Activated CD8-positive, alpha-beta memory T cell treated with anti-CD3 and anti-CD28 coated beads, Interleukin-2, amount 50 U/mL, for 1 hour (primary cell): ENCODE results near the gene P2RX1.
"Not testable (repeated sequence)": the region's sequence is repeated elsewhere in the genome, so short reads cannot be mapped to it uniquely, and the experiment has no call there.

Experiments used
- DNase-seq: peaks from one replicate; pipeline ENCODE4 v3.0.0-alpha.2; 2020; ENCODE audit errors: extremely low read depth

The P2RX1 gene

GRCh38 chr17:3951420-3951819, 35.2 kb upstream of the P2RX1 start:
- no peak for DNase-seq

DNA sequence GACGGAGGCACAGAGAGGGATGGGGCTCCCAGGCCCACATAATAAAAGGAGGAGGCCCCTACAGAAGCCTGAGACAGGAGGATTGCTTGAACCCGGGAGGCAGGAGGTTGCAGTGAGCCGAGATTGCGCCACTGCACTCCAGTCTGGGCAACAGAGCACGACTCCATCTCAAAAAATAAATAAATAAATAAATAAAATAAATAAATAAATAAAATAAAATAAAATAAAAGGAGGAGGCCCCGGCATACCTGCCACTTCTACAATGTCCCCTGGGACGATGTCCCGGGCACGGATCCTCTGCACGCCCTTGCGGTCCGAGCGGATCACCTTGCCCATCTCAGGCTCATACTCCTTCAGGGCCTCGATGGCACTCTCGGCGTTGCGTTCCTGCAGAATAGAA, 34.7 kb upstream of the P2RX1 start:
- no peak for DNase-seq

DNA sequence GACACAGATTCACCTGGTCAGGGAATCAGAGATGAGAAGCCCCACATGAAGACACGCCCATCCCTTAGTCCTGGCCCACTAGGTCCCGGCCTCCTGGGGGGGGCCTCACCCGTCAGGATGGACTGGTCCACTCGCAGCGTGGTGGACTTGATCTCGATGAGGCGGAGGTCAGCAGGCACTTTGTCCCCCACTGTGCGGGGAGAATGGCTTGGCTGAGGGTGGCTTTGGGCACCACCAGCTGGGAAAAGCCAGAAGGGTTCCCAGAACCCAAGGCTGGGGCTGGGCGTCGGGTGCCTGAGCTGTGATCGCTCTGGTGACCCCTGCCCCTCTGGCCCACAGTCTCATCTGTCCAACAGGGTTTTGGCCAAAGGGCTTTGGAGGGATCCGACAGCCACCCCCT, 34.3 kb upstream of the P2RX1 start:
- no peak for DNase-seq

DNA sequence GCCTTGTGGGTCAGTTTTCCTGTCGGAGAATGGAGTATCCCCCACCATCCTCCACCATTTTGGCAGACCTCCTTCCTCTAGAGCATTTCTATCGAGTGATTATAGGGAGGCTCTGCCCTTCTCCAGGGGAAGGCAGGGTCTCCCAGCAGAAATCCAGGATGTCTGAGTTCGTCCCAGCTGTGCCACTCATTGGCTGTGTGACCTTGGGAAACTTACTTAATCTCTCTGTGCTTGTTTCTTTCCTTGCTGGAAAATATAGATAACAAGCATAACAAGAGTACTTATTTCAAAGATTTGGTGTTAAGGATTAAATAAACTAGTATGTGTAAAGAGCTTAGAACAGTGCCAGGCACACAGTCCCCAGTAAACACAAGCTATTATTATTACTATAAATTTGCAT, 33.2 kb upstream of the P2RX1 start:
- no peak for DNase-seq

GRCh38 chr17:3948551-3948950, 32.3 kb upstream of the P2RX1 start:
- not testable (repeated sequence) for DNase-seq

- DNase-seq = no peak
These were observed 31.1 kb upstream of the P2RX1 start for GRCh38 chr17:3947318-3947810.

DNA sequence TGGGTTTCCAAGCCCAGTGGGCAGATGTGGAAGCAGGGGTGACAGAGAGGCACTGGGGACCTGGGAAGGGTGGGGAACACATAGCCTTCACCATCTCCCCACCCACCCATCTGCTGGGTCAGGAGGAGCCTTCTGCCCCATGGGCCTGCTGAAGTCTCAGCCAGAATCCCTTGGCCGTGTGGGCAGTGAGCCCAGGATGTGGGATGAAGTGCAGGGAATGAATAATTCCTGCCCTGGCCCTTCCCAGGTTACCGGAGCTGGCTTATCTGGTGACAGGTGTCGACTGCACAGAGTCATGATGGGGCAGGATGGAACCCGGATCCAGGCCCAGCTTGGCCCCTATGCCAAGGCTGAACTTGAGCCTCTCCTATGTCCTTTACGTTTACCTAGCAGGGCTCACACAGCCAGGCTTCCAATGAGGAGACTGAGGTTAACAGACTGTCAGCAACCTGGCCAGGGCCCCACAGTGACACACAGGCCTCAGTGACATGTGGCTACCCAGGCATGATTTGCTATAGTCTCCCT, 30.5 kb upstream of the P2RX1 start:
- no peak for DNase-seq

GRCh38 chr17:3944485-3945388, 28.5 kb upstream of the P2RX1 start:
- no peak for DNase-seq

GRCh38 chr17:3943240-3943891, 27.1 kb upstream of the P2RX1 start:
- DNase-seq = no peak

DNA sequence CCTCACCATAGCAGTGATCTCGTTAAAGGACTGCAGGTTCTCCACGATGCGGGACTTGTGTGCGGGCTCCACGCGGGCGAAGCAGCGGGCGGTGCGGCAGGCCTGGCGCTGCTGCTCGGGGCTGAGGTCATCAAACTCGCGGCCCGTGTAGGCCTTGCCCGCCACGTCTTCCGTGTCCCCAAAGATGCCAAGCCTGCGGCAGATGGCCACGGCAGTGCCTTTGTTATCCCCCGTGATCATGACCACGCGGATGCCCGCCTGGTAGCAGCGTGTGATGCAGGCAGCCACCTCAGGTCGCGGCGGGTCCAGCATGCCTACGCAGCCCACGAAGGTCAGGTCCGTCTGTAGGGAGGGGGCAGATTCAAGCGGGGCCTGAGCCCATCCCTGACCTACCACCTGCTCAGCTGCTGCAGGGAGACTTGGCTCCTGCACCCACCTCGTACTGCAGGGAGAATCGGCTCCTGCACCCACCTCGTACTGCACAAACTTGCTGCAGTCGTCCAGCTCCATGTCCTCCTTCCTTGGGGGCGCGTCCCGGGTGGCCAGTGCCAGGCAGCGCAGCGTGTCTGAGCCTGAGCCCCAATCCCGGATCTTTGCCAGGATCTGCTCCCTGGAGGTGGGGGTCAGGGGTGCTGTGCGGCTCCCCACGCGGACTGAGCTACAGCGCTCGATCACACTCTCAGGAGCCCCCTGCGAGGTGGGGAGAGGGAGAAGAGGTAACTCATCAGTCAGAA, 24.9 kb upstream of the P2RX1 start:
- no peak for DNase-seq

DNA sequence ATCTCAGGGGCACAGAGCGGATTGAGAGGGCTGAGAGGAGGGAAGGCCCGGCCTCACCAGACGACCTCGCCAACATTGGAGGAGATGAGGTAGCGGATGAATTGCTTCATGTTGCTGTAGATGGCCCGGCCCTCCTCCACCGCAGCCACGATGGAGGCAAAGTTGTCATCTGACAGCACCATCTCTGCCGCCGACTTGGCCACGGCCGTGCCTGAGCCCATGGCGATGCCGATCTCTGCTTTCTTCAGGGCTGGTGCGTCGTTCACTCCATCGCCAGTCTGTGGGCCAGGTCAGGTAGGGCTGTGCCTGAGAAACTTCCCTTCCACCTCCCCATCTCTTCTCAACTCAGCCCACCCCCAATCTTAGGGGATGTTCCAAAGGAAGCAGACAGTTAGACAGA, 21.1 kb upstream of the P2RX1 start:
- no peak for DNase-seq

- DNase-seq = no peak
These were observed 19.6 kb upstream of the P2RX1 start for GRCh38 chr17:3935825-3936355.

DNA sequence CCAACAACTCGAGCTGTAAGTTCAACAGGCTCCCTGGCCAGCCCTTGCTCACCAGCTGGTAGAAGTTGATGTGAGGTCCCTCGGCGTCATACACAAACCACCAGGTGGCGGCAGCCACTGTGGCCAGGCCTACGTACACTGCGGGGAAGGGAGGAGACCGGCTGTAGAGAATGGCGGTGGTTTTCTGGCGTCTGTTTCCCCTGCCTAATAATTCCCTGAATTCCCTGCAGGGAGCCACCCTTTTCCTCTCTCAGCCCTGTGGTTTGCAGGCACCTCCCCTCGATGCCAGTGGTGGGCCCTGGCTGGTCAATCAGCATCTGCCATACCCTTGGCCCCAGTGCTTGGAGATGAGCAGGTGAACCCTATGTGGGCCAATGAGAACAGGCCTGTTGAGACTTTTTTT, 18.9 kb upstream of the P2RX1 start:
- DNase-seq = no peak

GRCh38 chr17:3929764-3930163, 13.5 kb upstream of the P2RX1 start:
- no peak for DNase-seq

DNA sequence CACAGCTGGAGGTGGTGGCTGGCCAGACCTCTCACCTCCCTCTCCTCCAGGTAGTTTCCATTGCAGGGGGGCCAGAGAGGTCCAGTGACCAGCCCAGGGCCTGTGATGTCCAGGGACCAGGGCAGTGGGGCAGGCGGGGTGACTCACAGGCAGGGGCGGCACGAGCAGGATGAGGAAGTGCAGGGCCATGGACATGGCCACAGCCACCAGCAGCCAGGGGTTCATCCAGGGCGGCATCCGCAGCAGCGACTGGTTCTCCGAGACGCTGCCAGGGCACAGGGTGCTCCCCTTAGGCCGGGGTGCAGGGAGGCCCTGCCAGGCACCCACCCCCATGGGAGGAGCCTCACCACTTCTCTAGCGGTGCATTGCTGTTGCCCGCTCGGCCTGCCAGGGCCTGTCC, 12.9 kb upstream of the P2RX1 start:
- DNase-seq = no peak

GRCh38 chr17:3928406-3928805, 12.1 kb upstream of the P2RX1 start:
- DNase-seq = no peak

- no peak for DNase-seq
These were observed 11.5 kb upstream of the P2RX1 start for GRCh38 chr17:3927628-3928340.

DNA sequence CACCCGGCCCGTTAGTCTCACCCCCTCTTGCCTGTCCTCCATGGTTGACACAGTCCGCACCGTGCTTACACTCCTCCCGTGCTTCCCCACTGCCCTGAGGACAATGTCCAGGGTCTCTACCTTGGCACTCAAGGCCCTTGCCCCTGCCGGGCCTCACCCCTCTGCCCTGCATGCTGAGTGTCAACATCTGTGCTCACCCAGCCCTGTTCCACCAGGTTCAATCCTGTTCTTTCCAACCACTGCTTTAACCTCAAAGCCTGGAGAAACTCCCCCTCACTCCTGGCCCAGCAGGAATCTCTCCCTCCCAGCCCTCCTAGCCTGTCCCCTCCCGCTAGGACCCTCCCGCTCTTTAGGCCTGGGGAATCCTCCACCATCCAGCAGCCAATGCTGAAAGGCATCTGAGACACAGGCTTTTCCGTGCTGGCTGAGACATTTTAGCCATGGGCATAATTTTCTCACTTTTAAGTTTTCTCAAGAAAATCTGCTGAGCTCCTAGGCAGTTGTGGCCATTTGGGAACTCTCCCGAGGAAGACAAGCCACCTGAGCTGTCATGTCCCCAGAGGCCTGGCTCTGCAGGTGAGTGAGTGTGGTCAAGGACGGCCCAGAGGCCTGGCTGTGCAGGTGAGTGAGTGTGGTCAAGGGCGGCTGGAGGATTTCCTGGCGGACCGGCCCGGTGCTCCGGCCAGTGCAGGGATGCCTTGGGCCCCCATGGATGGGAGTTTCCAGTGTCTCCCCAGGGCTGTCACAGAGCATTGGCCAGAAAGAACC, 10.8 kb upstream of the P2RX1 start:
- no peak for DNase-seq

DNA sequence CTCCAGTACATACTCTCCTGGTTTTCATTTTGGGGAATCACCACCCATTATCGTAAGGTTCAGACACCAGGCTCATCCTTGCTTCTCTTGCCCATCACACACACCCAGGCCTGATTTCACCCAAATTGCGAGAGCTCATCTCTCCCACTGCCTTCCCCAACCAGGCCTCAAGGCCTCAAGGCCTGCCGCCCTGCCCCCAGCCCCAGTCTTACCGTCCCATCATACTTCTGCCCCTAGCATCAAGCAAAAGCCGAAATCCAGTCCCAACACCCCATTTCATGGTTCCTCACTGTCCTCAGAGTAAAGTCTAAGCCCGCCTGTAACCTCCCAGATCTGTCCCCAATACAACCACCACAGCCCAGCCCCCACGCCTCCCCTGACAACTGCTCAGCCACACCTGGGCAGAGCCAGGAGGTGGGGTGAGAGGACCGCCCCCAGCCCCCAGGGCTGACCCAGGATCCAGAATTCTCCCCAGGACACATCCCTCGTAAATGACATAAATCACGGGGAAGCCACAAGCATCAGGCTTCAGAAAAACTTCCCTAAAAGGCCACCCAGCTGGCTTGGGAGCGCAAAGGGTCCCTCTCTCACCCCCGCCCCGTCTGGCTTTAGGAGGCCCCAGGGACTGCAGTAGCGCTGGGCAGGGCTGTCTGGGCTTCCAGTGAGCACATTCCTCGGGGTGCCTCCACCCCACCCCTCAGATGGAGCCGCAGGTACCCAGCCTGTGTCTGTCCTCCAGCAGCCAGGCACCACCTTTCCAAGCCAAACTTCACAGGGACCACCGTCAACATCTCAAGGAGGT, 9.6 kb upstream of the P2RX1 start:
- DNase-seq = no peak
